SK-N-SH (cell line): ENCODE data around the gene CYP11A1.

Experiments
- CTCF ChIP-seq: fragments of 200-600 bp; sonication (generic); IDR thresholded peaks from 2 replicates; pipeline ENCODE4 v1.6.1; 2017; ENCODE audit warnings: antibody characterized with exemption, mild to moderate bottlenecking, moderate library complexity
- EP300 ChIP-seq, 2 experiments: IDR thresholded peaks; 2 replicates each; pipeline versions ENCODE4 v1.4.0 to v1.6.1; 2012; ENCODE audit warnings: borderline replicate concordance in 1 of 2, low read depth in 1 of 2, low read length in 1 of 2
- FOXJ3 ChIP-seq: sonication (generic); formaldehyde crosslinking; IDR thresholded peaks from 2 replicates; pipeline ENCODE4 v1.5.1; 2020; ENCODE audit warnings: mild to moderate bottlenecking, missing genetic modification reagents
- MAX ChIP-seq: IDR thresholded peaks from 2 replicates; pipeline ENCODE4 v1.4.0; 2012; ENCODE audit warnings: low read depth
- PBX3 ChIP-seq: IDR thresholded peaks from 2 replicates; pipeline ENCODE4; 2012
- RFX5 ChIP-seq: IDR thresholded peaks from 2 replicates; pipeline ENCODE4 v1.6.1; 2012; ENCODE audit warnings: mild to moderate bottlenecking, improper control_type of control experiment, low read length
- ZBTB33 ChIP-seq: IDR thresholded peaks from 2 replicates; pipeline ENCODE4 v1.4.0; 2012; ENCODE audit warnings: low read depth, borderline replicate concordance

GRCh38 chr15:74406517-74406916 is 39.1 kb upstream of the CYP11A1 start:
- TF ChIP-seq ZBTB33 (no peak), FOXJ3 (no peak), MAX (no peak), CTCF (no peak), PBX3 (no peak), EP300 (IDR thresholded peaks at IDR 0.05; ENCODE audit: borderline replicate concordance in 1 of 2, low read depth in 1 of 2, low read length in 1 of 2) (no peak), RFX5 (no peak)
